NCI-H1417 treated with DMSO at 0.1 percent for 48 hours (cell line): ENCODE results near the gene SLC25A41.
A peak's percentile ranks its signal among the peaks of the same experiment; 100 is the strongest.
"Not testable (repeated sequence)": the region's sequence is repeated elsewhere in the genome, so short reads cannot be mapped to it uniquely, and the experiment has no call there.

Experiments
- DNase-seq: peaks from one replicate; lab custom pipeline; 2025; lab: John Stamatoyannopoulos, UW

Gene SLC25A41

GRCh38 chr19:6412061-6412446 is 21.5 kb downstream of the SLC25A41 start:
- DNase-seq = no peak

GRCh38 chr19:6409346-6409745 is 24.2 kb downstream of the SLC25A41 start:
- no peak for DNase-seq

- DNase-seq = no peak
Measured at GRCh38 chr19:6406401-6406800, 27.2 kb downstream of the SLC25A41 start.

GRCh38 chr19:6402837-6403608 is 30.5 kb downstream of the SLC25A41 start:
- DNase-seq = no peak

GRCh38 chr19:6402058-6402457 is 31.5 kb downstream of the SLC25A41 start:
- DNase-seq = no peak

- DNase-seq = not testable (repeated sequence)
Measured at GRCh38 chr19:6400062-6400944, 33.3 kb downstream of the SLC25A41 start.

- DNase-seq = no peak
Measured at GRCh38 chr19:6396305-6396704, 37.3 kb downstream of the SLC25A41 start.

- DNase-seq = no peak
Measured at GRCh38 chr19:6394831-6395230, 38.7 kb downstream of the SLC25A41 start.

- no peak for DNase-seq
Measured at GRCh38 chr19:6393983-6394412, 39.6 kb downstream of the SLC25A41 start.

- peak; percentile 92 for DNase-seq
Measured at GRCh38 chr19:6393074-6393982, 40.2 kb downstream of the SLC25A41 start, which contains the start of gene GTF2F1. GTF2F1 (minus strand) TSS chr19:6393164; CDS start chr19:6392995, 169 bp downstream.

- no peak for DNase-seq
Measured at GRCh38 chr19:6392221-6393073, 41.1 kb downstream of the SLC25A41 start.

GRCh38 chr19:6387372-6387771 is 46.2 kb downstream of the SLC25A41 start:
- no peak for DNase-seq

- no peak for DNase-seq
Measured at GRCh38 chr19:6384381-6384780, 49.2 kb downstream of the SLC25A41 start.

GRCh38 chr19:6383188-6383587 is 50.4 kb downstream of the SLC25A41 start:
- DNase-seq = no peak

- no peak for DNase-seq
Measured at GRCh38 chr19:6381030-6381750, 52.4 kb downstream of the SLC25A41 start.

GRCh38 chr19:6379744-6380143 is 53.8 kb downstream of the SLC25A41 start:
- no peak for DNase-seq

- DNase-seq = no peak
Measured at GRCh38 chr19:6378486-6378885, 55.1 kb downstream of the SLC25A41 start.

GRCh38 chr19:6378041-6378440 is 55.5 kb downstream of the SLC25A41 start:
- DNase-seq = no peak

GRCh38 chr19:6376512-6377190 is 56.9 kb downstream of the SLC25A41 start:
- DNase-seq = no peak
